HK-2 (cell line): ENCODE data around the gene PLCB3.
A peak's percentile ranks its signal among the peaks of the same experiment; 100 is the strongest.
"Not testable (repeated sequence)": the region's sequence is repeated elsewhere in the genome, so short reads cannot be mapped to it uniquely, and the experiment has no call there.

Source experiments
- DNase-seq: peaks from one replicate; pipeline ENCODE4 v3.0.0-alpha.2; 2018; ENCODE audit not compliant: unreplicated experiment

PLCB3 gene

DNA sequence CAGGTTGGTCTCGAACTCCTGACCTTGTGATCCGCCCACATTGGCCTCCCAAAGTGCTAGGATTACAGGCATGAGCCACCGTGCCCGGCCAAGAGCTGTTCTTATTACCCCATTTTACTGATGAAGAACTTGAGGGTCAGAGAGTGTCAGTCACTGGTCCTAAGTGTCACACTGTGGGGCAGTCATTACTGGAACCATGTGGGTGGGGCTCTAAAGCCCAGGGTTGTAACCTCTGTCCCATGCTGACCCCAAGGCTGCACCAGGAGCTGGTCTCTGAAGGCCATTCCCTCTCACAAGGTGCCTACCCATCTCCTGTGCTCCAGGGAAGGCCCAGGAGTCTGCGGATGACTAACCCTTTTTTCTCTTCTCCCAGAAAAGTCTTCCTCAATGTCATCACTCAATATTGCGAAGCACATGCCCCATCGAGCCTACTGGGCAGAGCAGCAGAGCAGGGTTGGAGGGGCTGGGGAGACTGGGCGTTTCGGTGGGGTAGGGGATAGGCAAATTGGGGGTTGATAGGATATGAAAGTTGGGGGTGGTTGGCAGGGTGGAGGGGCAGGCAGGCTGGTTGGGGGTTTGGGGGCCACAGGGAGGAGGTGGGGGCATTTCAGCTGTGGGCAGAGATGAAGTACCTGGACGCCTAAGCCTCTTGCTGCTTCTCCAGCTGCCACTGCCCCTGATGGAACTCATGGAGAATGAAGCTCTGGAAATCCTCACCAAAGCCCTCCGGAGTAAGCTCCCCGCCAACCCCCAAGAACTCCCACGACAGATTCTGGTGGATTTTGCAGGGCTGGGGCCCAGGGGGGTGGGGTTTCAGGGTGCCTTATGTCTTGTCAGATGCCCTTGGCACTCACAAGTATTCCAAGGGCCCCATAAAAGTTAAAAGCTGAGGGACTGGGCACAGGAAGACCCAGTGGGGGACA is 52.0 kb downstream of the PLCB3 start:
- DNase-seq, result no peak

DNA sequence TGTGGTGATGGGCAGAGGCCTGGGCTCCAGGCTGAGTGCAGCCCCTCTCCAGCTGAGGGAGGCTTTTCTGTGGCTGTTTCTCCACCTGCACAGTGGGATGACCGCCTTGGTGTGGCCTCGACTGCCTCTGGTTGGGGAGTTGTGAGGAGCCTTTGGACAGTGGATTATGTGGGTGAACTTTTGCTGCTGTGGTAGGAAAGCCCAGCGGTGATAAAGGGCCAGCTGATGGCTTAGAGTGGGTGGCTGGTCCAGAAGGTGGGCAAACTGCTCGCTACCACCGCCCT is 52.6 kb downstream of the PLCB3 start:
- no peak for DNase-seq

DNA sequence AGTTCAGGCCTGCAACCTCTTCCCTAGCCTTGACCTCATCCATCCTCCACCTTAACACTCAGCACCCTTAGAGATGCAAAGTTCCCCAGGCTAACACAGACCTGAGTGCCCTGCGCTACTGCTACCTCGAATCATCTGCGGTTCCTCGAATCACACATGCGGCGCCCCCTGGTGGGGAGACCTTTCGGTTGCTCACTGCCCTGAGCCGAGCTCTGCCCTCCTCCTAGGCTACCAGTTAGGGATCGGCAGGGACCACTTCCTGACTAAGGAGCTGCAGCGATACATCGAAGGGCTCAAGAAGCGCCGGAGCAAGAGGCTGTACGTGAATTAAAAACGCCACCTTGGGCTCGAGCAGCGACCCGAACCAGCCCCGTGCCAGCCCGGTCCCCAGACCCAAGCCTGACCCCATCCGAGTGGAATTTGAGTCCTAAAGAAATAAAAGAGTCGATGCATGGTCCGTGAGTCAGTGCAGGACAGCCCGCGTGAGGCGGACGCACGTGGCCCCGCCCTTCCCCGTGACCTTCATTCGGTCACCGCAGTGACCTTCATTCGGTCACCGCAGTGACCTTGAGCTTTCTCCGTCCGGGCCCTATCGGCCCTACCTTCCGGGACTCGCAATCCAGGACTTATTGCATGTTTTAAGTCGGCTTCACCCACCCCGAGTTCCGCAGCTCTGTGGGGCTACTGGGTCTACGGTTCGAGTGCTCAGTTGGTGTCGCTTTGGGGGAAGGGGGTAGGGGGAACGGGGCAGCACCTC is 53.2 kb downstream of the PLCB3 start:
- DNase-seq, result peak; percentile 91

DNA sequence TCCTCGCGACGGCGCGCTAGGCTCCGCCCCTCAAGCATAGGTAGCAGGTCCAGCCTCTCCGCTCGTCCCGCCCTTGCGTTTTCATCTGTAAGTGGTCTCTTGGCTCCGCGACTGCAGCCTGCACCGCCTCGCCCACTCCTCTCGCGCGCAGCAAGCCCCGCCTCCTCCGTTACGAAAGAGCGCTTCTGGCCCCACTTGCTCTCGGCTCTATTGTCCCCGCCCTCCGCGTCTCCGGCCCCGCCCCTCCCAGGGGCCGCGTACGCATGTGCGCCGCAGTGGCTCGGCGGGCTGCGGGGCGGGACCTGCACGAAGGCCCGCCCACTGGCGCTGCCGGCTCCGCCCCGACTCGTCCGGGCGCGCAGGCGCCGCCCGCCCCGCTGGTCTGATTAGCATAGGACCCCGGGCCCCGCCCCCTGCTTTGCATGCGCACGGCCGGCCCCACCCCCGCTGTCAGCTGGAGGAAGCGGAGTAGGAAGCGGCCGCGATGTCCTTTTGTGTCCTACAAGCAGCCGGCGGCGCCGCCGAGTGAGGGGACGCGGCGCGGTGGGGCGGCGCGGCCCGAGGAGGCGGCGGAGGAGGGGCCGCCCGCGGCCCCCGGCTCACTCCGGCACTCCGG is 53.9 kb downstream of the PLCB3 start, which contains the start of gene ESRRA:
ESRRA (plus strand) TSS at position 450 of the 616 bp plus-strand sequence. CDS start 1,656 bp downstream, outside the sequence.
- peak; percentile 97 for DNase-seq

DNA sequence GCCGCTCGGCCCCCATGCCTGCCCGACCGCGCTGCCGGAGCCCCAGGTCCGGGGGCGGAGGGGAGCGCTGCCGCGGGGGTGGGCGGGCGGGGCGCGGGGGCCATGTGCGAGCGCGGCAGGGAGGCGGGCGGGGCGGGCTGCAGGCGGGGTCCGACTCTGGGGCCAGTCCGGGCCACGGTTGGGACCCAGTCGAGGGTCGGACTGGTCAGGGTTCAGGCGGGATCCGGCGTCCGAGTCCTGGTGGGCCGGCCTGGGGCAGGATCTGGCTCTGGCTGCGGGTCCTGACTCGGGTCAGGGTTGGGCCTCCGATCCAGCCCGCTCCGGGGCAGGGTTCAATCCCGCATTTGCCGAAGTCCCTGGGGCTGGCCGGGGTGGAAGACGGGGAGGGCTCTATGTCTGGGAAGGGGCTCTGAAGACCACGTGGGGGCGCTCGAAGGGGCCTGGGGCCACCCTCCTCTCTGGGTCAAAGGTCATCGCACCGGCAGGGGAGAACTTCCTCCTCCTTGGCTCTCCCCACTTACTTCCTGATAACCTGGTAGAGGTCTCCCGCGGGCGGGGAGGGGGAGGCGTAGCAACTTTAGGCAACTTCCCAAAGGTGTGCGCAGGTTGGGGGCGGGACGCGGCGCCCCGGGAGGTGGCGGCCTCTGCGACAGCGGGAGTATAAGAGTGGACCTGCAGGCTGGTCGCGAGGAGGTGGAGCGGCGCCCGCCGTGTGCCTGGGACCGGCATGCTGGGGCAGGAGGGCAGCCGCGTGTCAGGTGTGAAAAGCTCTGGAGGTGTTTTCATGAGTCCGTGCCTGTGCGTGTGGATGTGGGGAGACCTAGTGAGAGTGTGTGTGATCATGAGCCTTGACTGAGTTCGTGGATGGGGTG is 54.6 kb downstream of the PLCB3 start:
- DNase-seq, result peak; percentile 63

DNA sequence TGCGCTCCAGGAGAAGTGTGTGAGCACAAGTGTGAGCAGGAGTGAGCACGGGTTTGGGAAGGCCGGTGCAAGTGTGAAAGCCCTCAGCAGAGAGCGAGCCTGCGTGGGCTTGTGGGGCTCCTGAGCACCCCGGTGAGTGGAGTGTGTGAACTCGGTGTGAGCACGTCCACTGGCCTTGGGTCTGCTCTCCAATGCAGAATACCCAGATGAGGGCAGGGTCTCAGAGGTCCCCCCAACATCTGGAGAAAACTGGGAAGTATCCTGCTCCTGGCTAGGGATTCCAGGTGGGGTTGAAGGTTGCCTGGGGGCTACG is 55.2 kb downstream of the PLCB3 start:
- DNase-seq, result no peak

DNA sequence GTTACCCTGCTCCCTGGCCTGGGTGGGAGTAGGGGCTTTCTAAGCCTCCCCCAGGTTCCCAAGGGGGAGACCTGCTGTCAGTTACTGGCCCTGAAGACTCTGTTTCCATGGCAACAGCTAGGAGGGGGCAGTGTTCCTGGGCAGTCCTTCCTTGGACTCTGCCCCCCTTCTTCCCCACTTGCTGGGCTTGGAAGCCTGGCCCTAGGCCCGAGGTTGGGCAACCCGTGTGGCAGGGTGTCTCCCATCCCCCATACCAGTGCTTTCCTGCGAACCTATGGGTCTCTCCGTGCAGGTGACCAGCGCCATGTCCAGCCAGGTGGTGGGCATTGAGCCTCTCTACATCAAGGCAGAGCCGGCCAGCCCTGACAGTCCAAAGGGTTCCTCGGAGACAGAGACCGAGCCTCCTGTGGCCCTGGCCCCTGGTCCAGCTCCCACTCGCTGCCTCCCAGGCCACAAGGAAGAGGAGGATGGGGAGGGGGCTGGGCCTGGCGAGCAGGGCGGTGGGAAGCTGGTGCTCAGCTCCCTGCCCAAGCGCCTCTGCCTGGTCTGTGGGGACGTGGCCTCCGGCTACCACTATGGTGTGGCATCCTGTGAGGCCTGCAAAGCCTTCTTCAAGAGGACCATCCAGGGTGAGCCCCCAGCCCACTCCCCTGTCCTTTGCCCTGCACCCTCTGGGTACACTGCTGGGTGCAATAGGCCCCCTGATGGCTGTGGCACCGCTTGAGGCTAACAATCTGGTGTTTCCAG is 55.7 kb downstream of the PLCB3 start:
- DNase-seq, result no peak

DNA sequence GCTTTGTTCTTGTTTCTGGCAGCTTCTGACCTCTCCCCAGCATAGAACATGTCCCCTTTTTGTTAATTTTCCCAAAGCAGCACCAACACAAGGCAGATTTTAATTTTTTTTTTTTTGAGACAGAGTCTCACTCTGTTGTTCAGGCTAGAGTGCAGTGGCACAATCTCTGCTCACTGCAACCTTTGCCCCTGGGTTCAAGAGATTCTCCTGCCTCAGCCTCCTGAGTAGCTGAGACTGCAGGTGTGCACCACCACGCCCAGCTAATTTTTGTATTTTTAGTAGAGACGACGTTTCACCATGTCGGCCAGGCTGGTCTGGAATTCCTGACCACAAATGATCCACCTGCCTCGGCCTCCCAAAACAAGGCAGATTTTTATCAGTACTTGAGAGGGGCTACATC is 56.5 kb downstream of the PLCB3 start:
- DNase-seq, result not testable (repeated sequence)

DNA sequence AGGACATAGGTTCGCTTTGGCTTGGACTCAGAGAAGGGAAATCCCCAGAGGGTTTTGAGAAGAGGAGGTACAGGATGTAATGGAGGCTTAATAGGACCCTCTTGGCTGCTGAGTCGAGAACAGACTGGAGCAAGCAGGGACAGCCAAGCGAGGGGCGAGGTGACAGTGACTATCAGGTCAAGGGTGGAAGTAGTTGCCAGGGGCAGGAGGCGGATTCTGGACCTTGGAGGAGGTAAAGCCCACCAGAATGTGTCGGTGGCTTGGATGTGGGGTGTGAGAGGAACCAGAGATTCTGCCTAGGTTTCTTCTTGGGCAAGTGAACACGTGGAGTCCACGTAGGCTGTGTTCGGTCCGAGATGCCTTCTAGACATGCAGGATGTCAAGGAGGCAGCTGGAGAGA is 61.6 kb downstream of the PLCB3 start:
- no peak for DNase-seq

DNA sequence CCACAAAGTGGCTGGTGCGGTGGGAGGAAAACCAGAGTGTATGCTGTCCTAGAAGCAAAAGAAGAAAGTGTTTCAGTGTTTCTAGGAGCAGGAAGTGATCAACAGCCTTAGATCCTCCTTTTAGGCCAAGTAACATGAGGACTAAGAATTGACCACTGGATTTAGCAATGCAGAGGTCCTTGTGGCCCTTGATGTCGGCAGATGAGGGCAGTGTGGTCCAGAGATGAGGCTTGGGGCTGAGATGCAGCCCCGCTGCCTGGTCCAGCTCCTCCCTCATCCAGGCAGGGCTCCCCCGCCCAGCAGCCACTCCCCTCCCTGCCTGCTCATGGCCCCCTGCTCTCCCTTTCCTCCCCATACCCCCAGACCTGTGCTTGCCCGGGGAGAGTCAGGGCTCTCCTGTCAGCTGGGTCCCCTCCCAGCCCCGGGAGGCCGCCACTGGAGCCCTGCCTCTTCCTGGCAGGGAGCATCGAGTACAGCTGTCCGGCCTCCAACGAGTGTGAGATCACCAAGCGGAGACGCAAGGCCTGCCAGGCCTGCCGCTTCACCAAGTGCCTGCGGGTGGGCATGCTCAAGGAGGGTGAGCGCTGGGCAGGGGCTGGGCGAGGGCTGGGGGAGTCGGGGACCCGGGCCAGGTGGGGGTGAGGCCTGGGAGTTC is 62.3 kb downstream of the PLCB3 start:
- DNase-seq, result no peak

DNA sequence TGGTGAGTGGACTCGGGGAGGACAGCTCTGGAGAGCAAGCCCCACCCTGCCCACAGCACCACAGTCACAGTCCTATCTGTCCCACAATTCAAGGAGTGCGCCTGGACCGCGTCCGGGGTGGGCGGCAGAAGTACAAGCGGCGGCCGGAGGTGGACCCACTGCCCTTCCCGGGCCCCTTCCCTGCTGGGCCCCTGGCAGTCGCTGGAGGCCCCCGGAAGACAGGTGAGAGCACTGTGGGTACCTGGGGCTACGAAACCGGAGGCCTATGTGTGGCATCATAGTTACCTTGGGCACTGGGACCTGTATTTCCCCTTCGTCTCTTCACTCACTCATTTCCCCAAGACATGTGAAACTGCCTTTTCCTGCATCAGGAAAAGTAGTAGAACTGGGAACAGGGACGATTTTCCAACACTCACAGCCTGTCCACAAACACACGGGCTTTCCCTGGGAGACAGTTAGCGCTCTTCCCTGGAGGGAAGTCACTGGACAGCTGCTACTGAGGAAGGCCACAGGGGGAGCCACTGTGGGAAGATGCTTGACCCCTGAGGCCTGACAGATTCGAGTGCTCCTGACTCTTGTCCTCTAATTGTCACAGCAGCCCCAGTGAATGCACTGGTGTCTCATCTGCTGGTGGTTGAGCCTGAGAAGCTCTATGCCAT is 62.9 kb downstream of the PLCB3 start:
- DNase-seq, result no peak

DNA sequence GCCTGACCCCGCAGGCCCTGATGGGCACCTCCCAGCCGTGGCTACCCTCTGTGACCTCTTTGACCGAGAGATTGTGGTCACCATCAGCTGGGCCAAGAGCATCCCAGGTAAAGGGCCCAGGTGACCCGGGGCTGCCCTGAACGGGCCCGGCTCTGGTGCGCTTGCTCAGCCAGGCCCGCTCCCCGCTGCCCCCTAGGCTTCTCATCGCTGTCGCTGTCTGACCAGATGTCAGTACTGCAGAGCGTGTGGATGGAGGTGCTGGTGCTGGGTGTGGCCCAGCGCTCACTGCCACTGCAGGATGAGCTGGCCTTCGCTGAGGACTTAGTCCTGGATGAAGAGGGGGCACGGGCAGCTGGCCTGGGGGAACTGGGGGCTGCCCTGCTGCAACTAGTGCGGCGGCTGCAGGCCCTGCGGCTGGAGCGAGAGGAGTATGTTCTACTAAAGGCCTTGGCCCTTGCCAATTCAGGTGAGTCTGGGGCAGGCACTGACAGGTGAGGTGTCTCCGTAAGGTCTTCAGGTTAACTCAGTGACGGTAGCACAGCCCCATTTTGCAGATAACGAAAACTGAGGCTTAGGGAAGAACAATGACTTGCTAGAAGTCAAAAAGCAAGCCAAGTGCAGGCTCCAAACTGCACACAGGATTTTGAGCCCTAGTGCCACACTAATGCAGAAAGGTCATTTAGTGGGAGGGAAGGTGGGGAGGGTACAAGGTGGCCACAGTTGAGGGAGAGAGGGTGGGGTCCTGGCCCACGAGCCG is 63.7 kb downstream of the PLCB3 start:
- DNase-seq, result no peak

DNA sequence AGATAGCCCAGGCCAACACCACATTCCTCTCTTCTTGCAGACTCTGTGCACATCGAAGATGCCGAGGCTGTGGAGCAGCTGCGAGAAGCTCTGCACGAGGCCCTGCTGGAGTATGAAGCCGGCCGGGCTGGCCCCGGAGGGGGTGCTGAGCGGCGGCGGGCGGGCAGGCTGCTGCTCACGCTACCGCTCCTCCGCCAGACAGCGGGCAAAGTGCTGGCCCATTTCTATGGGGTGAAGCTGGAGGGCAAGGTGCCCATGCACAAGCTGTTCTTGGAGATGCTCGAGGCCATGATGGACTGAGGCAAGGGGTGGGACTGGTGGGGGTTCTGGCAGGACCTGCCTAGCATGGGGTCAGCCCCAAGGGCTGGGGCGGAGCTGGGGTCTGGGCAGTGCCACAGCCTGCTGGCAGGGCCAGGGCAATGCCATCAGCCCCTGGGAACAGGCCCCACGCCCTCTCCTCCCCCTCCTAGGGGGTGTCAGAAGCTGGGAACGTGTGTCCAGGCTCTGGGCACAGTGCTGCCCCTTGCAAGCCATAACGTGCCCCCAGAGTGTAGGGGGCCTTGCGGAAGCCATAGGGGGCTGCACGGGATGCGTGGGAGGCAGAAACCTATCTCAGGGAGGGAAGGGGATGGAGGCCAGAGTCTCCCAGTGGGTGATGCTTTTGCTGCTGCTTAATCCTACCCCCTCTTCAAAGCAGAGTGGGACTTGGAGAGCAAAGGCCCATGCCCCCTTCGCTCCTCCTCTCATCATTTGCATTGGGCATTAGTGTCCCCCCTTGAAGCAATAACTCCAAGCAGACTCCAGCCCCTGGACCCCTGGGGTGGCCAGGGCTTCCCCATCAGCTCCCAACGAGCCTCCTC is 64.6 kb downstream of the PLCB3 start:
- not testable (repeated sequence) for DNase-seq

DNA sequence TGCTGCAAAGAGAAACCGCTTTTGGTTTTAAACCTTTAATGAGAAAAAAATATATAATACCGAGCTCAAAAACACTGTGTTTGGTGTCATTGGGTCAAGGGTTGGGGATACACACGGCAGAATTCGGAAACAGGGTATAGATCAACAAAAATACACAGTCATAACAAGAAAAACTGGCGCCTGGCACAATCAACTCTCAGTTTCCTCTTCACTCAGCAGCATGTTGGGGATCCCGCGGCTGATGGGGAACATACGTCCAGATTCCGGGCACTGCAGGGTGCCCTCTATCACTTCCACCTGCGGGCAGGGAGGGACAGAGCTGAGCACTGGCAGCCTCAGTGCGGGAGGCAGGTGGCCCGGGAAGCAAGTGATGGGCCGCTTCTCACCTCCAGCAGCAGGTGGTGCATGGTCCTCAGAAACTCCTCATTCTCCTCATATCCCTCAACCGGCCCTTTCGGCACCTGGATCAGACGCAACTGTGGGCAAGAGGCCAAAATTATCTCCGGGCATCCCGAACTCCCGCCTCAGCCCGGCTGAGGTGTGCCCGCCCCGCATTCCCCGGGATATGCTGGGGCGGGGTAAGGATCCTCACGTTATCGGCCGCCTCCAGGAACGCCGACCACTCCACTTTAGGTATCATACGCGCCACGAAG is 65.5 kb downstream of the PLCB3 start:
- DNase-seq, result peak; percentile 56

DNA sequence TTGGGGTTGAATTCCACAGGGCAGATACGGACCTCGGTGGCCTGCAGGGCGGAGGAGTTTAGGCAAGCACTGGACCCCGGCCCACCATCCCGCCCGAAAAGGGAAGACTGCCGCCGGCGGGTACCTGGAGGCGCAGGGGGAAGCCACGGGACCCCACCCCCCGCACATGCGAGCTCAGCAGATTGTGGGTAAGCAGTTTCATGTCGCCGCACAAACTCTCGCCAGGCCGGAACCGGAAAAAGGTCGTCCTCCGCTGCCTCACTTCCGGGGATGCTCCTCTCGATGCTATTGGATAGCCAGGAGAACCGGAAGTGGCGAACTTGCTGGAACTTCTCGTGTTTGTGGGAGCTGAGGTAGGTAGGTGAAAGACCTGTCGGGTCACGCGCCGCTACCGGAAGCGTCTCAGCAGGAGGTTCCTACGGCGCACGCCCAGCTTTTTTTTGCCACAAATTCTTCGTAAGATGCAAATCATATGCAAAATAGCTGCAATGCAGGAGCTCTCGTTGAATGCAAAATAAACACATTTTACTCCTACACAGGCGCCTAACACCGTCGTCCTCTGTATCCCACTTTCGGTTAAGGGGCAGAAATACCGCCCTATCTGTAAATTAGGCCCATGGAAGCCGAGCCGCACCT is 66.1 kb downstream of the PLCB3 start, which contains the start of gene TRMT112:
TRMT112 (minus strand) TSS at position 235 of the 636 bp plus-strand sequence; CDS start at position 202, 33 bp downstream.
- peak; percentile 89 for DNase-seq

DNA sequence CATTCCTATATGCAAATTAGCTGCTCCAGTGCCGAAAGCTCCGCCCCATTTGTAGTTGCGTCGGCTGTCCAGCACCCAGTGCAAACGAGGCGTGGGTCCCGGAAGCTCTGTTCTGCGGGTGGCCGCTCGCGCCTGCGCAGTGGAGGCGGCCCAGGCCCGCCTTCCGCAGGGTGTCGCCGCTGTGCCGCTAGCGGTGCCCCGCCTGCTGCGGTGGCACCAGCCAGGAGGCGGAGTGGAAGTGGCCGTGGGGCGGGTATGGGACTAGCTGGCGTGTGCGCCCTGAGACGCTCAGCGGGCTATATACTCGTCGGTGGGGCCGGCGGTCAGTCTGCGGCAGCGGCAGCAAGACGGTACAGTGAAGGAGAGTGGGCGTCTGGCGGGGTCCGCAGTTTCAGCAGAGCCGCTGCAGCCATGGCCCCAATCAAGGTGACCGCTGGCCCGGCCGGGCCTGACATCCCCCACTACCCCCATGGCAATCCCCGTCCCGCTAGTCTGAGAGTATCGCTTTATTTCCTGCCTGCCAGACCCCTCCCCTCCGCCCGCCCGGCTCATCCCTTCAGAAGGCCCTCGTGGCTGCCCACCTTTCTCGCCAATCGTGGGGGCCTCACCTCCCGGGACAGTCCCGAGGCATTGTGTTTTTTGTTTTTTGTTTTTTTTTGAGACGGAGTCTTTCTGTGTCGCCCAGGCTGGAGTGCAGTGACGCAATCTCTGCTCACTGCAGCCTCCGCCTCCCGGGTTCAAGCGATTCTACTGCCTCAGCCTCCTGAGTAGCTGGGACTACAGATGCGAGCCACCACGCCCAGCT is 66.8 kb downstream of the PLCB3 start, which contains the start of gene PRDX5:
PRDX5 (plus strand) TSS at position 161 of the 805 bp plus-strand sequence; CDS start at position 256, 95 bp downstream.
- peak; percentile 92 for DNase-seq
